Measurements from ENCODE around the gene LRRC8D. TPM values are rescaled to one million over a fixed set of nuclear protein-coding genes. Genes with fewer than 3 reads are reported as not detected.

Gene LRRC8D
- total and polyA plus RNA-seq, 9 of the 15 experiments (the other 6 are each of a cell fraction or from before 2014, with no cell fraction given): 3.4 to 53.9 (median 15.9) TPM

DNA sequence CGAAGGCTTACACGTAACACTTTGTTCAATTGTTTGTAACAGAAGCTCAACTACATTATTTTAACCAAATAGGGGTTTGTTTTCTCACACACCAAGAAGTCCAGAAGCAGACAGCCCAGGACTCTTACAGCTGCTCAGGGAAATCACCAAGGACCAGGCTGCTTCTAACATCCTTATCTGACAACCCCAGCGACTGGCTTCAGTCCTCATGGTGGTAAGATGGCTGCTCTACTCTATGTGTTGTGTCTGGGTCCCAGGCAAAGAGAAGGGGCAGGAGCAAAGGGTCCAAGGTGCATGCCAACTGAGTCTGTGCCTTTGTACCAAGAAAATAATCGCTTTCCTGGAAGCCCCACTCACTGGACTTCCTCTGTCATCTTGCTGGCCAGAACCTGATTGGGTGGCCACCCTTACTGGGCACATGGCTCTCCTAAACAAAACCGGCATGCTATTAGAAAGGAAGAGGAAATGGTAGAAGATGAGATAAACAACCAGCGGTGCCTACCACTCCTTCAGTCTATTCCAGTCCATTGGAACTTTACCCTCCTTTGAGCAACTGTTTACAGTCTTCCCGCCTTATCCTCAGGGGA, 34.1 kb upstream of the LRRC8D start (continued):
- TF ChIP-seq, protein P1, sequence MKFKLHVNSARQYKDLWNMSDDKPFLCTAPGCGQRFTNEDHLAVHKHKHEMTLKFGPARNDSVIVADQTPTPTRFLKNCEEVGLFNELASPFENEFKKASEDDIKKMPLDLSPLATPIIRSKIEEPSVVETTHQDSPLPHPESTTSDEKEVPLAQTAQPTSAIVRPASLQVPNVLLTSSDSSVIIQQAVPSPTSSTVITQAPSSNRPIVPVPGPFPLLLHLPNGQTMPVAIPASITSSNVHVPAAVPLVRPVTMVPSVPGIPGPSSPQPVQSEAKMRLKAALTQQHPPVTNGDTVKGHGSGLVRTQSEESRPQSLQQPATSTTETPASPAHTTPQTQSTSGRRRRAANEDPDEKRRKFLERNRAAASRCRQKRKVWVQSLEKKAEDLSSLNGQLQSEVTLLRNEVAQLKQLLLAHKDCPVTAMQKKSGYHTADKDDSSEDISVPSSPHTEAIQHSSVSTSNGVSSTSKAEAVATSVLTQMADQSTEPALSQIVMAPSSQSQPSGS (CRISPR knock-in tag; IDR thresholded peaks at IDR 0.05): no peak
- TF ChIP-seq ZNF507 (tag; conservative IDR thresholded peaks at IDR 0.05) (no peak), ZNF212 (CRISPR knock-in tag; IDR thresholded peaks at IDR 0.05) (no peak), FOXK2 (conservative IDR thresholded peaks at IDR 0.05 in 1 of 2, IDR thresholded peaks at IDR 0.05 in 1 of 2; ENCODE audit: low read depth in 2 of 2) (no peak), NRF1 (conservative IDR thresholded peaks at IDR 0.05 in 1 of 2, IDR thresholded peaks at IDR 0.05 in 1 of 2) (0 out of 4 replicates have a peak, but pooled peaks of 1 of the 2 experiments have one; percentile 9), SMARCE1 (IDR thresholded peaks at IDR 0.05) (peak; percentile 37; the same call in 1 of the 2 replicates), HDAC3 (IDR thresholded peaks at IDR 0.05; ENCODE audit: borderline replicate concordance, partially characterized antibody) (peak; percentile 42), SOX6 (IDR thresholded peaks at IDR 0.05) (peak; percentile 36; the same call in 1 of the 2 replicates), TBL1XR1 (IDR thresholded peaks at IDR 0.05; ENCODE audit: low read length in 2 of 2) (peak; percentile 29 to 56; a peak in 1 of 4 replicates), RBM25 (IDR thresholded peaks at IDR 0.05; ENCODE audit: low read depth, low read length, severe bottlenecking) (peak; percentile 11), HDAC2 (IDR thresholded peaks at IDR 0.05) (0 out of 2 replicates have a peak, but pooled peaks have one; percentile 26), SRF (CRISPR knock-in tag; IDR thresholded peaks at IDR 0.05) (no peak), SMAD4 (CRISPR knock-in tag; conservative IDR thresholded peaks at IDR 0.05) (peak; percentile 91), TRIM24 (IDR thresholded peaks at IDR 0.05) (peak; percentile 60 to 77; a peak in 2 of 4 replicates), ZBTB1 (CRISPR knock-in tag; IDR thresholded peaks at IDR 0.05; ENCODE audit: borderline replicate concordance, low read depth) (no peak), CC2D1A (IDR thresholded peaks at IDR 0.05) (no peak), CXXC5 (CRISPR knock-in tag; IDR thresholded peaks at IDR 0.05) (peak; percentile 18; the same call in 1 of the 2 replicates)
- TF ChIP-seq, protein P2, sequence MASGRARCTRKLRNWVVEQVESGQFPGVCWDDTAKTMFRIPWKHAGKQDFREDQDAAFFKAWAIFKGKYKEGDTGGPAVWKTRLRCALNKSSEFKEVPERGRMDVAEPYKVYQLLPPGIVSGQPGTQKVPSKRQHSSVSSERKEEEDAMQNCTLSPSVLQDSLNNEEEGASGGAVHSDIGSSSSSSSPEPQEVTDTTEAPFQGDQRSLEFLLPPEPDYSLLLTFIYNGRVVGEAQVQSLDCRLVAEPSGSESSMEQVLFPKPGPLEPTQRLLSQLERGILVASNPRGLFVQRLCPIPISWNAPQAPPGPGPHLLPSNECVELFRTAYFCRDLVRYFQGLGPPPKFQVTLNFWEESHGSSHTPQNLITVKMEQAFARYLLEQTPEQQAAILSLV (tag; IDR thresholded peaks at IDR 0.05): no peak
- TF ChIP-seq, protein P3, sequence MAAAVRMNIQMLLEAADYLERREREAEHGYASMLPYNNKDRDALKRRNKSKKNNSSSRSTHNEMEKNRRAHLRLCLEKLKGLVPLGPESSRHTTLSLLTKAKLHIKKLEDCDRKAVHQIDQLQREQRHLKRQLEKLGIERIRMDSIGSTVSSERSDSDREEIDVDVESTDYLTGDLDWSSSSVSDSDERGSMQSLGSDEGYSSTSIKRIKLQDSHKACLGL (CRISPR knock-in tag; IDR thresholded peaks at IDR 0.05; ENCODE audit: borderline replicate concordance, poor library complexity, severe bottlenecking): no peak
- TF ChIP-seq, protein P4, sequence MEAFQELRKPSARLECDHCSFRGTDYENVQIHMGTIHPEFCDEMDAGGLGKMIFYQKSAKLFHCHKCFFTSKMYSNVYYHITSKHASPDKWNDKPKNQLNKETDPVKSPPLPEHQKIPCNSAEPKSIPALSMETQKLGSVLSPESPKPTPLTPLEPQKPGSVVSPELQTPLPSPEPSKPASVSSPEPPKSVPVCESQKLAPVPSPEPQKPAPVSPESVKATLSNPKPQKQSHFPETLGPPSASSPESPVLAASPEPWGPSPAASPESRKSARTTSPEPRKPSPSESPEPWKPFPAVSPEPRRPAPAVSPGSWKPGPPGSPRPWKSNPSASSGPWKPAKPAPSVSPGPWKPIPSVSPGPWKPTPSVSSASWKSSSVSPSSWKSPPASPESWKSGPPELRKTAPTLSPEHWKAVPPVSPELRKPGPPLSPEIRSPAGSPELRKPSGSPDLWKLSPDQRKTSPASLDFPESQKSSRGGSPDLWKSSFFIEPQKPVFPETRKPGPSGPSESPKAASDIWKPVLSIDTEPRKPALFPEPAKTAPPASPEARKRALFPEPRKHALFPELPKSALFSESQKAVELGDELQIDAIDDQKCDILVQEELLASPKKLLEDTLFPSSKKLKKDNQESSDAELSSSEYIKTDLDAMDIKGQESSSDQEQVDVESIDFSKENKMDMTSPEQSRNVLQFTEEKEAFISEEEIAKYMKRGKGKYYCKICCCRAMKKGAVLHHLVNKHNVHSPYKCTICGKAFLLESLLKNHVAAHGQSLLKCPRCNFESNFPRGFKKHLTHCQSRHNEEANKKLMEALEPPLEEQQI (IDR thresholded peaks at IDR 0.05): 0 out of 2 replicates have a peak, but pooled peaks have one; percentile 36
